Mesenteric fat pad (tissue), 1 donor: ENCODE results near the gene MYRIP. TPM values are rescaled to one million over a fixed set of nuclear protein-coding genes. Genes with fewer than 3 reads are reported as not detected.

Experiments
- DNase-seq: peaks from one replicate; pipeline ENCODE4 v3.0.0-alpha.2; 2020; ENCODE audit warnings: low spot score
- total RNA-seq: library from RNA; stranded (reverse); fragmentation: NEBNext Ultra II Directional; extraction: Animal tissue kit (Norgen Biotek cat#: 25700); gene quantifications from one replicate; pipeline ENCODE4 v1.2.1, GENCODE V29; 2021
- donor health status: DM: yes; HTN: yes; CAD: no.

Gene MYRIP
- total RNA-seq, 1 donor from 2014 or later = 1.8 TPM

DNA sequence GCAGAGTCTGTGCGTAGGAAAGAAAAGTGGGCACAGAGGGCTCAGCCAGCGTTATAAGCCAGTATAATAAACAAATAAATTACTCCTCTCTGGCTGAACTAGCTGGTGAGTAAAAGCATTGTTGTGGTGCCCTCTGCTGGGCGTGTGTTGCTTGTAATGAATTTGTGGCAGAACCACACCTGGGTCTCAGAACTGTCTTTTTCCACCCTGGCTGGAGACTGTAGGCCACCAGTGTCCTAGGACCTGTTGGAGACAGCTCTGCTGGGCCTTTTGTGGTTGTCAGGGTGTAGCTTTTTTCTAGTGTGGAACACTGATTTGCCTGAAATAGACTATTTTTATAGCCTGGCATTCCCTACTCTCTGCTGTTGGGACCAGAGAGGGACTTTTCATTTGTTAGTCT, 369.6 kb downstream of the MYRIP start:
- DNase-seq = no peak

DNA sequence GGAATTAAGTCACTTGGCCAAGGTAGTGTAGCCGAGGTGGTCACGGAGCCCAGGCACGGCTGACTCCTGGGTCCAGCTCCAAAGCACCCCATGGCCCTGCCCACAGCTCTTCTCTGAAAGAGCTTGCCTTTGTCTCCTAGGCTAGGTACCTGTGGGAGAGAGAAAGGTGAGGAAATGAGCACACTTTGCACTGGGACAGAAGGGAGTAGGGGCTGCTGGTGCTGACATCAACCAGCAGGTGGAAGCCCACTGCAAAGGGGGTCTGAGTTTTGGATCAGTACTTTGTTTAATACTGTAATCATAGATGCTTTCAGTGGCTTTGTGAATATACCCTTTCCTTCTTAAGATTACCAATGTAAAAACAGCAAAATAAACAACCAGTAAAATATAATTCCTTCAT, 371.8 kb downstream of the MYRIP start:
- DNase-seq = no peak

DNA sequence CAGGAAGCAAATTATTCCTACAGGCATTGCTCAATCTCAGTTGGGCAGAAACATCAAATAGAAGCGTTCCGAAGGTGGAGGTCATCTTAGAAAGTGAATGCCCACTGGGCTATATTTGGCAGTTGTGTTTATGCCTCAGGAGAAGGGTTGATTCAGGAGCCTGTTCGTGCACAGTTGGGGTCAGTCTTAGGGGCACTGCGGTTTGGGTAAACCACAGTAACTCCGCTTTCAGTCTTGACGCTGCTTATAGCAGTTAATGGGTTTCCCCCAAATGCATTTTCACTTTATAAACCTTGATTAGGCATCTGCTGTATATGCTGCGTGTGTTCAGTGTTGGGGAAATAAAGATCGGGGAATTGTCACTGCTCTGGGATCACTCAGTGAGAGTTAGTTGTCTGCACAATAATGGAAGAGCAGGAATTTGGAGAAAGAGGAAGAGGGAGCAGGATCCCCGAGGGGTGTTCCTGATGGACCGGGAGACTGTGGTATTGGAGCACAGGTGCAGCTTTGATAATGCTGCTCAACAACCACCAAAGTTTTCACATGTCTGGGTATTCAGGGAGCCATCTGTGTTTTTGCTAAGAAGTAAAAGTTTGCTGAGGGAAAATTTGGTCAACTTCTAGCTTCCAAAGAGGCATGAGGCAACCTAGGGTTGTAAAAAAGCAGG, 375.8 kb downstream of the MYRIP start:
- DNase-seq = no peak

GRCh38 chr3:40186508-40186907, 377.1 kb downstream of the MYRIP start:
- no peak for DNase-seq

DNA sequence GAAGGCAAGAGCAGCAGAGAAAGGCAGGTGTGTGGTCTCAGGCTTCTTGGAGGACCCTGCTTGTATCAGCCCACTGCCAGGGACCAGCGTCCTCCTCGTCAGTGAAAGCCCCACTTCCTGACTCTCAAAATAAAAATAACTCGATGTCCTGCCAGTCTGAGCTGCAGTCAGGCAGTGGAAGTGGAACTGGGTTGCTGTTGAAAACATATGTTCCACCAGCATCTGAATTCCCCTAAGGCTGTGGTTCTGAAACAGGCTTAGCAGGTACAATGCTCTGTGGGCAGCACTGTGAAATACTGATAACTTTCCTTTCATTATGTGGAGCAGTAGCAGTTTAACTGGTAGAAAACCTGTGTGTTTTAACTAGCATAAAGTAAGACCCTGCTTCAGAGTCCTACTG, 378.5 kb downstream of the MYRIP start:
- no peak for DNase-seq

- DNase-seq = no peak
These were observed 379.7 kb downstream of the MYRIP start for GRCh38 chr3:40189118-40189517.

GRCh38 chr3:40190056-40190455, 380.6 kb downstream of the MYRIP start:
- DNase-seq = no peak

GRCh38 chr3:40191251-40191650, 381.8 kb downstream of the MYRIP start:
- DNase-seq = no peak

- DNase-seq = no peak
These were observed 382.5 kb downstream of the MYRIP start for GRCh38 chr3:40191850-40192448.

DNA sequence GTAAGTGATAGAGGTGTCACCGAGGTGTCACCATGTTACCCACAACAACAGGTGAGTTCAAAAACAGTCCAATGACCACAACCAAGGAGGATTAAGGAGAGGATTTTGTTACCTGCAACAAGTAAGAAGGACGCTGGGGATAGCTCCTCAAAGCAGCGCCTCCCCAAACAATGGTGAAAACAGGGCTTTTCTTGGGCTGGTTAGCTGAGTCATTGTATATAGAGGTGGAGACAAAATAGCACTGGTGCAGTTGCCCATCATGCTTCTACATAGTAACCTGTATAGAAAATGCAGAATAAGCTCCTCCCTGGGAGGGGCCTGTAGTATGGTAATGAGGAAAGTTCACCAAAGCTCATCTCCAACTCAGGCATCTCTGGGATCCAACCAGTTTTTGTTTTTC, 383.2 kb downstream of the MYRIP start:
- DNase-seq = no peak

DNA sequence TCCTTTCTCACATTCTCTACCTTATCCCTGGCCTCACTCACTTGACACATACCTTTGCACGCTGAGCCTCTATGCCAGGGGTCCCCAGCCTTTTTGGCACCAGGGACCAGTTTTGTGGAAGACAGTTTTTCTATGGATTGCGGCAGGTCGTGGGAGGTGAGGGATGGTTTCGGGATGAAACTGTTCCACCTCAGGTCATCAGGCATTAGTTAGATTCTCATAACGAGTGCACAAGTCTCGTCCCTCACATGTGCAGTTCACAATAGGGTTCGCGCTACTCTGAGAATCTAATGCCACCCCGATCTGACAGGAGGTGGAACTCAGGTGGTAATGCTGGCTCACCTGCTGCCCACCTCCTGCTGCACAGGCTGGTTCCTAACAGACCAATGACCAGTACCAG, 387.6 kb downstream of the MYRIP start:
- DNase-seq = no peak

GRCh38 chr3:40200692-40201316, 391.4 kb downstream of the MYRIP start:
- DNase-seq = no peak

DNA sequence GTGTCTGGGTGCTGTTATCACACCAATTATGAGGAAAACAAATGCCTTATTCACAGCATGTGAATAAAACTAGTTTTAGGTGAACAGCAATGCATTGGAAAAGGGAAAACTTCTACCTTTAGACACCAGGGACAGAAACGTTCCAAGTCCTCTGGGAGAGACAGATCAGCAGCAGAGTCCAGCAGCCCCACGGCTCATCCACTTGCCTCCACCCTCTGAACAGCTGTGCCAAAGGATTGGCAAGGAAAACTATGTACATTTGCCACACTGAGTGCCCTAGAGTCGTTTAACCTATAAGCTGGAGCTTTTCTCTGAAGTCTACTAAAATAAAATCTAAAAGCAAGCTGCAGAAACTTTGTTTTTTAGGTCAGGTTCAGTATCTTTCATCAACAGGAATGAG, 392.4 kb downstream of the MYRIP start:
- no peak for DNase-seq

DNA sequence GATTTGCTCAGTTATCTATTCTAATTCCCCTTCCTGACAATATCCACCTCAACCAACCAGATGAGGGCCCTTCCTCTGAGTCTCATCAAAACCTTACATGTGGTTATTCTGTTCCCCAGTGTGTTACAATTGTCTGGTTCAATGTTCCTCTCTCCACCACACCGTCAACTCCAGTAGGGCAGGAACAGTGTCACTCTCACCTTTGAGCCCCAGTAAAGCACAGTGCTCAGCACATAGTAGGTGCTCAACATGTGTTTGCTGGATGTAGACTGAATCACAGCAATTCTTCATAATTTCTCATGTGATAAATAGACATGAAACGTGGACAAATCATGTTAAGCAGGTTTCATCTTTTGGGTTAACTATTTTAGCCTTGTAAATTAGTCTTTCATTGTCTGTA, 397.1 kb downstream of the MYRIP start:
- no peak for DNase-seq

DNA sequence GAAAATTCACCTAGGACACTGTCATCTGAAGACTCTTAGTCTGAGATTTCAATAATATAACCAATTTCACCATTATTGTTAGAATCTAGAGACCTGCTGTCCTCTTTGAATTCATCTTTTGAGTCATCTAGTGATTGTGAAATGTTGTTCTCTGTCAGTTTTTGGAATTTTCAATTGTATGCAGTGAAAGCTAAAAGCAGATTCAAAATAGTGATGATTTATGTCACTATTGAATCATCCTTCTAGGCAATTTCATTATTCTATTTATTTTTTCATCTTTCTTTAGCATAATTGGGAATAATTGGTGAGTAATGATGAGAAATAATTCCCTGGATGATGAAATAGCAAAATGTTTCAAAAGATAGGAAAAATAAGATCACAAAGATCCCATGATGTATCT, 398.4 kb downstream of the MYRIP start:
- no peak for DNase-seq

- DNase-seq = no peak
These were observed 398.8 kb downstream of the MYRIP start for GRCh38 chr3:40208251-40208650.

- no peak for DNase-seq
These were observed 402.2 kb downstream of the MYRIP start for GRCh38 chr3:40211579-40211978.

DNA sequence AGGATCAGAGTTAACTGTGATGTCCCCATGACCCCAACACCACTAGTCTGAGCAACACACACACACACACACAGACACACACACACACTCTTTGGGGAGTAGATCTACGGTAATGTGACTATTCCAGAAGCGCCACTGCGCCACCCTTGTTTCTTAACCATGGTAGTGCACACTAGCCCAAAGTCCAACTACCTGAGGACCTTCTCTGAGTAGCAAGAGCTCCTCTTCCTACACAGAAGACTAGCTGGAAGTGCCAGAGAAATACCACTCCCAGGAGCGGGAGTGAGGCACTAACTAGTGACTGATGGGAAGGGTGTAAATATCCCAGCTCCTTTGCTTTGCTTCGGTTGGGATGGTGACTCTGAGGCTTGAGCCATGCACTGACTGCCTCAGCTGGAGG, 404.1 kb downstream of the MYRIP start:
- no peak for DNase-seq

GRCh38 chr3:40215015-40215414, 405.6 kb downstream of the MYRIP start:
- DNase-seq = no peak

DNA sequence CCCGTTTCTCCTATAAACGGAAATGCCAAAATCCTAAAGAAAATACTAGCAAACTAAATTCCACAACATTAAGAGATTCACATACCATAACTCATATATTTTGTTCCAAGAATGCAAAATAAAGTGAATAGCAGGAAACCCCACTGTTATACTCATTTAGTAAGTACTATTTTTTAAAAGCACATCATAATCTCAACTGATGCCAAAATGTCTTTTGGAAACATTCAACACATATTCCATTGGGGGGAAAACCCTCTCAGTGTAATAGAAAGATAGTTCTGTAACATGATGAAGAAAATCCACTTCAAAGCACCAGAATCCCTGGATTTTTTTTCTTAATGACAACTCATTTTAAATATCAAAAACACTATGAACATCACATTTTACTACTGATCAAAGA, 407.1 kb downstream of the MYRIP start:
- no peak for DNase-seq

DNA sequence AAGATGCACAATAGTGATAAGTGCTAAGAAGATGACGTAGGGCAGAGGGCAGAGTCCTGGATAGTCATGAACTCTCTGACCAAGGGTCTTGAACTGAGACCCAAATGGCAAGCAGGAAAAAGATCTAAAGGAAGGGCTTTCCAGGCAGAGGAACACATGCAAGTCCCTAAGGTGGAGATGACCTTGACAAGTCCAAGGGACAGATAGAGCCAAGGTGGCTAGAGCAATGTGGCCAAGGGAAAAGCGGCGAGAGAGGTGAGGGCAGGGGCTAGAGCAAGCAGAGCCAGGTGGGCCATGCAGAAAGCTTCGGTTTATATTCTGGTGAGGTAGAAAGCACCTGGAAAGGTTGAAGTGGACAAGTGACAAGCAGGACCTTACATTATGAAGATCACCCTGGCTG, 414.4 kb downstream of the MYRIP start:
- DNase-seq = no peak

DNA sequence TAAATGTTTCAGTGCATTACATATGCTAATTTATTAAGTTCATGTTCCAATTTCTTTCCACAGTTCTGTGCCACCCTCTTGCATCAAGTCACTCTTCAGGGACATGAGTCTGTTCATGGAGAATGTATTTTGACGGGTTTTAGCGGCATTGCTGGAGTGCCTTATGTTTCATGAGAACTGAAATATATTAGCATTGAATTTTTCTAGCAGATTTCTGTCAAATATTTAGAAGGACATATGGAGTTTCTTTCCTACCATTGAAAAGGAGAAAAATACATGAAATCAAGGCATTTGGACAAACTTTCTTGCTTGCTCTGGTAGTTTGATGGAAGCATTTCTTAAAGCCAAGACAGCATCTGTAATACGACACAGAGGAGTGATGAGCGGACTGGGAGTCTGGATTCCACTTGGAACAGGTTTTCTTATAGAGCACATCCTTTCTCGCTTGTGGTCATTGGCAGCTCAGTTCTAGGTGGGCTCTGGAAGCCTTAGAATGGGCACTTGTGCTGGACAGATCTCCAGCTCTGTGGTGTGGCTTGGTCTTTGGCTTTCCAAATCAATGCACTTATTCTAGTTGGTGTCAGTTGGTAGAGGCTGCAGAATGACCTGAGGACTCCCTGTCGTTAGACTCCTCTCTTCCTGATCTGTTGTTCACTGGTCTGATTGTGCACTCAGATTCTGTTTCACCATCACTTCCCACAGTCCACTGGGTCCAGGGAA, 415.5 kb downstream of the MYRIP start:
- DNase-seq = no peak
